ENCODE measurements around the gene LZTS3. TPM values are rescaled to one million over a fixed set of nuclear protein-coding genes. Genes with fewer than 3 reads are reported as not detected.

Gene LZTS3
- total and polyA plus RNA-seq, 10 of the 15 experiments (the other 5 are each of a cell fraction or from before 2014, with no cell fraction given), result 0.03 to 0.90 (median 0.22) TPM

- no peak for ATAC-seq
- Histone ChIP-seq H3K4me1 (ENCODE audit: control insufficient read depth, insufficient read depth, low read length) (peaks cover 2% of the 10 kb centered on the region; the same call in 1 of the 2 replicates), H2AFZ (ENCODE audit: control insufficient read depth, low read depth, low read length) (no peak overlapping the region), H3K4me2 (ENCODE audit: control insufficient read depth, insufficient read depth) (no peak overlapping the region), H3K9ac (ENCODE audit: control insufficient read depth, insufficient read depth, low read length) (no peak overlapping the region), H3K4me3 (no peak overlapping the region), H3K27me3 (replicated peaks in 1 of 2; ENCODE audit: control insufficient read depth in 2 of 2, insufficient read depth in 2 of 2, low read length in 1 of 2) (peaks cover 4% of the 10 kb centered on the region in 2 experiments; a peak in 3 of 4 replicates), H3K27ac (ENCODE audit: control insufficient read depth, insufficient read depth) (no peak overlapping the region), H3K9me3 (replicated peaks; ENCODE audit: control insufficient read depth, insufficient read depth, low read length) (no peaks in the 10 kb centered on the region), H4K20me1 (ENCODE audit: control insufficient read depth, insufficient read depth) (no peaks in the 10 kb centered on the region), H3K36me3 (ENCODE audit: control insufficient read depth in 2 of 2, insufficient read depth in 2 of 2, low read length in 1 of 2) (no peaks in the 10 kb centered on the region), H3K79me2 (ENCODE audit: control insufficient read depth, insufficient read depth, low read length) (no peaks in the 10 kb centered on the region)
- 95% methylated on average over 1 of the region's 1 CpG for WGBS (ENCODE audit: insufficient coverage, insufficient replicate concordance, low lambda C conversion rate, missing lambda C conversion rate)
- in situ Hi-C loops (cut with MboI), result no loop called here
- DNase-seq (ENCODE audit: low read depth, low spot score), result no peak
- POLR2A ChIA-PET, result no interaction called here
- no peak for FAIRE-seq
- no peak for TF ChIP-seq NR2C2 (IDR thresholded peaks at IDR 0.05; ENCODE audit: borderline replicate concordance, control insufficient read depth, insufficient read length, low read depth)
- TF ChIP-seq USF2 (IDR thresholded peaks at IDR 0.05; ENCODE audit: borderline replicate concordance, low read depth, low read length), result no peak
- no peak for TF ChIP-seq NKRF (conservative IDR thresholded peaks at IDR 0.05)
- no peak for TF ChIP-seq RB1 (IDR thresholded peaks at IDR 0.05; ENCODE audit: borderline replicate concordance)
- TF ChIP-seq TAF1 (IDR thresholded peaks at IDR 0.05; ENCODE audit: borderline replicate concordance, low read depth, low read length), result no peak
- TF ChIP-seq RAD21 (IDR thresholded peaks at IDR 0.05; ENCODE audit: insufficient read depth, low read depth, low read length), result no peak
- no peak for TF ChIP-seq SRF (IDR thresholded peaks at IDR 0.05; ENCODE audit: low read depth in 2 of 2, low read length in 2 of 2)
- TF ChIP-seq JUNB (IDR thresholded peaks at IDR 0.05), result no peak
- no TSS peak for BruUV-seq (replicated peaks)
- SMC1A ChIA-PET (ENCODE audit: uncharacterized antibody, unreplicated experiment), result no interaction called here
- CTCF ChIA-PET, result no interaction called here
- RAD21 ChIA-PET (ENCODE audit: unreplicated experiment), result no interaction called here
- intact Hi-C loops (cut with micrococcal nuclease; ENCODE audit: unreplicated experiment), result no loop called here
Measured at GRCh38 chr20:3175270-3175669, 1.9 kb upstream of the LZTS3 start.
